ENCODE data around the gene PGLYRP3.

Gene PGLYRP3

GRCh38 chr1:153306303-153307220 lies 6.2 kb downstream of the PGLYRP3 start:
- Histone ChIP-seq H3K9ac (no peak overlapping the region), H3K9me3 (ENCODE audit: control insufficient read depth, low read length) (no peaks in the 10 kb centered on the region), H3K4me3 (ENCODE audit: low read depth, low read length) (no peak overlapping the region), H3K4me2 (ENCODE audit: low read length) (no peak overlapping the region), H3K27me3 (ENCODE audit: control insufficient read depth, insufficient read depth, low read length) (no peaks in the 10 kb centered on the region), H3K79me2 (no peaks in the 10 kb centered on the region), H3K4me1 (no peaks in the 10 kb centered on the region), H3K36me3 (ENCODE audit: control insufficient read depth, insufficient read depth, low read length) (no peaks in the 10 kb centered on the region), H2AFZ (no peak overlapping the region), H3K27ac (no peak overlapping the region)
- no peak for TF ChIP-seq CTCF (IDR thresholded peaks at IDR 0.05)

GRCh38 chr1:153305682-153306081 lies 7.1 kb downstream of the PGLYRP3 start:
- Histone ChIP-seq H3K79me2 (no peaks in the 10 kb centered on the region), H3K27me3 (ENCODE audit: control insufficient read depth, insufficient read depth, low read length) (no peaks in the 10 kb centered on the region), H3K36me3 (ENCODE audit: control insufficient read depth, insufficient read depth, low read length) (no peaks in the 10 kb centered on the region), H3K9me3 (ENCODE audit: control insufficient read depth, low read length) (no peaks in the 10 kb centered on the region), H3K27ac (no peak overlapping the region), H3K4me2 (ENCODE audit: low read length) (no peak overlapping the region), H3K4me3 (ENCODE audit: low read depth, low read length) (no peak overlapping the region), H3K9ac (no peak overlapping the region), H3K4me1 (no peaks in the 10 kb centered on the region), H2AFZ (no peak overlapping the region)
- TF ChIP-seq CTCF (IDR thresholded peaks at IDR 0.05) = no peak

DNA sequence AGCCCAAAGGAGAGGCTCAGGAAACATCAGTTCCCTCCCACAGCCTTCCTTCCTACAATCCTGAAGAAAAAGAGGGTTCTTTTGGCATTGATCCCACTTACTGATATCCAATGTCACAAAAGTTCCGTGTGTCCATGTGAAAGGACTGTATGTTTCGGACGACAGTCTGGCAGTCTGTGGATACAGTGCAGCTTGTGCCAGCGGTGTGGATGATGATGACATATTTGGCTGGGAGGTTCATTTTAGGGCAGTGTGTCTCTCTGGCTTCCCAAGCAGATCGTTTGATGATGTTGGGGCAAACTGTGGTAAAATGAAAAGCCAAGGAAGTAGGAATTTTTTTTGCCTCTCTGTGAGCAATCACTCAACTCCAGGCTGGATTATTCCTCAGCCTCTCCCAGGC lies 10.4 kb downstream of the PGLYRP3 start:
- no peaks in the 10 kb centered on the region for H3K79me2 ChIP-seq
- H3K36me3 ChIP-seq (ENCODE audit: control insufficient read depth, insufficient read depth, low read length) = no peaks in the 10 kb centered on the region
- no peak overlapping the region for H3K4me3 ChIP-seq (ENCODE audit: low read depth, low read length)
- no peak overlapping the region for H3K4me2 ChIP-seq (ENCODE audit: low read length)
- H3K9me3 ChIP-seq (ENCODE audit: control insufficient read depth, low read length) = no peaks in the 10 kb centered on the region
- no peaks in the 10 kb centered on the region for H3K27me3 ChIP-seq (ENCODE audit: control insufficient read depth, insufficient read depth, low read length)
- H3K4me1 ChIP-seq = no peaks in the 10 kb centered on the region
- no peak overlapping the region for H2AFZ ChIP-seq
- no peak overlapping the region for H3K9ac ChIP-seq
- H3K27ac ChIP-seq = no peak overlapping the region
- TF ChIP-seq CTCF (IDR thresholded peaks at IDR 0.05) = no peak

- Histone ChIP-seq H3K9me3 (ENCODE audit: control insufficient read depth, low read length) (no peaks in the 10 kb centered on the region), H3K9ac (no peak overlapping the region), H3K27me3 (ENCODE audit: control insufficient read depth, insufficient read depth, low read length) (no peaks in the 10 kb centered on the region), H3K79me2 (no peaks in the 10 kb centered on the region), H2AFZ (no peak overlapping the region), H3K4me2 (ENCODE audit: low read length) (no peak overlapping the region), H3K4me3 (ENCODE audit: low read depth, low read length) (no peak overlapping the region), H3K4me1 (no peaks in the 10 kb centered on the region), H3K27ac (no peak overlapping the region), H3K36me3 (ENCODE audit: control insufficient read depth, insufficient read depth, low read length) (no peaks in the 10 kb centered on the region)
- no peak for TF ChIP-seq CTCF (IDR thresholded peaks at IDR 0.05)
These were observed 18.9 kb downstream of the PGLYRP3 start for GRCh38 chr1:153293851-153294250.

- Histone ChIP-seq H3K36me3 (ENCODE audit: control insufficient read depth, insufficient read depth, low read length) (no peaks in the 10 kb centered on the region), H3K27ac (no peak overlapping the region), H3K4me1 (no peaks in the 10 kb centered on the region), H3K9ac (no peak overlapping the region), H3K79me2 (no peaks in the 10 kb centered on the region), H3K27me3 (ENCODE audit: control insufficient read depth, insufficient read depth, low read length) (no peaks in the 10 kb centered on the region), H3K4me2 (ENCODE audit: low read length) (no peak overlapping the region), H3K9me3 (ENCODE audit: control insufficient read depth, low read length) (no peaks in the 10 kb centered on the region), H2AFZ (no peak overlapping the region), H3K4me3 (ENCODE audit: low read depth, low read length) (no peak overlapping the region)
- TF ChIP-seq CTCF (IDR thresholded peaks at IDR 0.05) = no peak
These were observed 19.3 kb downstream of the PGLYRP3 start for GRCh38 chr1:153293480-153293775.

All from parathyroid adenoma (tissue), 2 donors.